PC-9 (cell line): ENCODE measurements around the gene CHST15. TPM values are rescaled to one million over a fixed set of nuclear protein-coding genes. Genes with fewer than 3 reads are reported as not detected.

Experiments
- BruUV-seq: library from RNA; stranded (reverse); fragments of 400-500 nt; replicated peaks from 2 replicates; lab custom pipeline; 2021; lab: Mats Ljungman, UMichigan
- CTCF ChIA-PET: fragments of 300-600 bp; sonication (Branson Sonifier 250); formaldehyde crosslinking; loops from one replicate; lab custom pipeline; 2022; ENCODE audit warnings: antibody characterized with exemption; lab: Charles Lee
- POLR2A ChIA-PET: fragments of 300-600 bp; sonication (Branson Sonifier 250); formaldehyde crosslinking; loops from one replicate; lab custom pipeline; 2022; ENCODE audit warnings: antibody characterized with exemption; ENCODE audit not compliant: unreplicated experiment; lab: Charles Lee
- DNase-seq, 2 experiments: peaks; one replicate each; pipeline versions ENCODE4 v3.0.0 to v3.0.0-alpha.2; 2015 to 2022; ENCODE audit warnings: mixed read lengths in 1 of 2
- H2AFZ ChIP-seq: fragments of 200-600 bp; sonication (generic); 2 replicates; pipeline ENCODE4 v1.8.1; 2017; ENCODE audit warnings: antibody characterized with exemption
- H3F3A ChIP-seq: fragments of 200-600 bp; sonication (generic); 2 replicates; pipeline ENCODE4 v1.8.1; 2017; ENCODE audit warnings: antibody characterized with exemption, mild to moderate bottlenecking, low read depth; ENCODE audit not compliant: insufficient read depth
- H3K27ac ChIP-seq: fragments of 200-600 bp; sonication (generic); 2 replicates; pipeline ENCODE4 v1.6.1; 2016; ENCODE audit warnings: mixed run types
- H3K27me3 ChIP-seq: fragments of 200-600 bp; sonication (generic); 2 replicates; pipeline ENCODE4 v1.6.1; 2016; ENCODE audit warnings: low read depth, mixed run types; ENCODE audit not compliant: insufficient read depth
- H3K36me3 ChIP-seq: fragments of 200-600 bp; sonication (generic); 2 replicates; pipeline ENCODE4 v1.6.1; 2016; ENCODE audit warnings: low read depth, mixed run types
- H3K4me1 ChIP-seq: fragments of 200-600 bp; sonication (generic); replicated peaks from 2 replicates; pipeline ENCODE4 v1.6.1; 2016; ENCODE audit warnings: mixed run types; ENCODE audit not compliant: insufficient read depth
- H3K4me2 ChIP-seq: fragments of 200-600 bp; sonication (generic); 2 replicates; pipeline ENCODE4 v1.6.1; 2017; ENCODE audit warnings: mixed run types
- H3K4me3 ChIP-seq: fragments of 200-600 bp; sonication (generic); 2 replicates; pipeline ENCODE4 v1.6.1; 2016; ENCODE audit warnings: mixed run types
- H3K79me2 ChIP-seq: fragments of 200-600 bp; sonication (generic); 2 replicates; pipeline ENCODE4 v1.6.1; 2017; ENCODE audit warnings: low read depth, mixed run types
- H3K9me2 ChIP-seq: fragments of 200-600 bp; sonication (generic); 2 replicates; pipeline ENCODE4 v1.8.1; 2017; ENCODE audit warnings: mild to moderate bottlenecking; ENCODE audit not compliant: insufficient read depth
- H3K9me3 ChIP-seq: fragments of 200-600 bp; sonication (generic); 2 replicates; pipeline ENCODE4 v1.8.1; 2016; ENCODE audit warnings: low read depth; ENCODE audit not compliant: insufficient read depth
- H4K20me1 ChIP-seq: fragments of 200-600 bp; sonication (generic); 2 replicates; pipeline ENCODE4 v1.8.1; 2017; ENCODE audit not compliant: insufficient read depth
- EZH2 ChIP-seq: fragments of 200-600 bp; sonication (generic); IDR thresholded peaks from 2 replicates; pipeline ENCODE4 v1.8.0; 2017; ENCODE audit warnings: antibody characterized with exemption, low read depth
- intact Hi-C: fragments of 100-400 bp; cut with micrococcal nuclease; formaldehyde crosslinking; loops from one replicate; pipeline ENCODE4 v1.10.0; 2022; ENCODE audit not compliant: unreplicated experiment
- total RNA-seq: library from RNA; stranded (reverse); gene quantifications from 2 replicates; pipeline ENCODE4 v1.2.3, GENCODE V29; 2021
- TF ChIP-seq, protein P1 (sequence below): fragments of 200-600 bp; sonication (generic); conservative IDR thresholded peaks from 2 replicates; pipeline ENCODE4 v1.6.1; 2017; ENCODE audit warnings: mixed run types, antibody characterized with exemption, mild to moderate bottlenecking, moderate library complexity

The CHST15 gene
- total RNA-seq, 1 experiment from 2014 or later: 24.6 TPM

DNA sequence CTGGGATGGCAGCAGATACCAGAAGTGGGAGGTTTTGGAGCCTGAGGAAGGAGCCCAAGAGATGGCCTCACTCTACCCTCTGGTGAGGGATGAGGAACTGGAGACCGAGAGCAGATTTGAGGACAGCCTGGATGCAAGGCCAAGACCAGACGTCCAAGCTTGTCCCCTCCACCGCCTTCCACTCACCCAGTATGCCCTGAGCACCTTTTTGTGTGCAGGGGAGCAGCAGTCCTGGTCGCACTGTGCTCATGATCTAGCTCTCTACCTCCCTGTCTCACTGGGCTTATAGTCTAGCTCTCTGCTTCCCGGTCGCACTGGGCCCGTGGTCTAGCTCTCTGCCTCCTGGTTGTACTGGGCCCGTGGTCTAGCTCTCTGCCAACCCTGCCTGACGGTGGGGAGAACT, 33.6 kb upstream of the CHST15 start:
- no peaks in the 10 kb centered on the region for H3K9me3 ChIP-seq
- H3K4me2 ChIP-seq: no peak overlapping the region
- H3K9me2 ChIP-seq: no peaks in the 10 kb centered on the region
- POLR2A ChIA-PET: no interaction called here
- H3K4me1 ChIP-seq: peaks cover 6% of the 10 kb centered on the region
- TF ChIP-seq, protein P1, sequence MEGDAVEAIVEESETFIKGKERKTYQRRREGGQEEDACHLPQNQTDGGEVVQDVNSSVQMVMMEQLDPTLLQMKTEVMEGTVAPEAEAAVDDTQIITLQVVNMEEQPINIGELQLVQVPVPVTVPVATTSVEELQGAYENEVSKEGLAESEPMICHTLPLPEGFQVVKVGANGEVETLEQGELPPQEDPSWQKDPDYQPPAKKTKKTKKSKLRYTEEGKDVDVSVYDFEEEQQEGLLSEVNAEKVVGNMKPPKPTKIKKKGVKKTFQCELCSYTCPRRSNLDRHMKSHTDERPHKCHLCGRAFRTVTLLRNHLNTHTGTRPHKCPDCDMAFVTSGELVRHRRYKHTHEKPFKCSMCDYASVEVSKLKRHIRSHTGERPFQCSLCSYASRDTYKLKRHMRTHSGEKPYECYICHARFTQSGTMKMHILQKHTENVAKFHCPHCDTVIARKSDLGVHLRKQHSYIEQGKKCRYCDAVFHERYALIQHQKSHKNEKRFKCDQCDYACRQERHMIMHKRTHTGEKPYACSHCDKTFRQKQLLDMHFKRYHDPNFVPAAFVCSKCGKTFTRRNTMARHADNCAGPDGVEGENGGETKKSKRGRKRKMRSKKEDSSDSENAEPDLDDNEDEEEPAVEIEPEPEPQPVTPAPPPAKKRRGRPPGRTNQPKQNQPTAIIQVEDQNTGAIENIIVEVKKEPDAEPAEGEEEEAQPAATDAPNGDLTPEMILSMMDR: no peak
- TF ChIP-seq EZH2: no peak
- no peaks in the 10 kb centered on the region for H3K36me3 ChIP-seq
- no peaks in the 10 kb centered on the region; the same call in 1 of the 2 replicates for H3F3A ChIP-seq
- H3K27me3 ChIP-seq: no peaks in the 10 kb centered on the region
- H3K4me3 ChIP-seq: no peak overlapping the region
- BruUV-seq: no TSS peak
- H4K20me1 ChIP-seq: no peaks in the 10 kb centered on the region
- intact Hi-C loops: no loop called here
- no peak overlapping the region for H2AFZ ChIP-seq
- CTCF ChIA-PET: no interaction called here
- no peaks in the 10 kb centered on the region for H3K79me2 ChIP-seq
- H3K27ac ChIP-seq: no peak overlapping the region
- no peak for DNase-seq

DNA sequence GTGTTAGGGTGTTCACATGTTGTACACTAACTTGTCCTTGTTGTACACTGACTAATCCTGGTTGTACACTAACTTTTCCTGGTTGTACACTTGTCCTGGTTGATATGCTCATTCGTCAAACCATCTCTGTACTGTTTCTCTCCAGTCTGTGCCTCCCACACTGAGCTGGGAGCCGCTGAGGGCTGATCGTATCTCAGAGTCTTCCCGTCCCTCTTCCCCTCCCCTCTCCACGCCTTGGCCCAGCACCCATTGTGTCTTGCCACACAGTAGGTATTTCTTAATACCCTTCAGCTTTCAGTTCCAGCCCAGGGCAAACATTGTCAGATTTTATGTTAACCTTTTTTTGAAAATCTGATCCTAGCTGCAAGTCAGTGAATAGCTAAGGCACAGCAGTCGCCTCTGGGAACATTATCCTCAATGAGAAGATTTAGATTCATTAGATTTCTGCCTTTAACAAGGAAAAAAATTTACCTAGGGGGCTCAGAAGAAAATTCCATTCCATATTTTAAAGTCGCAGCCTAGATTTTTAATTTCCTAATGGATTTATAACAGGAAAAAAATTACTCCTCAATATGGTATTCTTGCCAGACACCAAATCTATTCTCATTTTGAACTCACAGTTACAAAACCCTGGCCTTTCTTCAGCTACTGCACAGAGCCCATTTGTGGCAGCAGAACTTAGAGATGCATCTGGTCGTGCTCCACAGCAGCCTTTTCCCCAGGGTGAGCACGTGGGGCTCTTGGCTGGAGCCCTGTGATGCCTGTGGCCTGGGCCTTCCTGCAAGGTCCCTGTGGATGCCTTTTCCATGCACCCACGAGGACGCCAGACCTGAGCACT, 33.0 kb upstream of the CHST15 start:
- Histone ChIP-seq H3K36me3 (no peaks in the 10 kb centered on the region), H3K4me2 (no peak overlapping the region), H3K27me3 (no peaks in the 10 kb centered on the region), H3K4me1 (peaks cover 6% of the 10 kb centered on the region), H3K79me2 (no peaks in the 10 kb centered on the region), H3K4me3 (no peak overlapping the region), H3K9me2 (no peaks in the 10 kb centered on the region), H3F3A (no peaks in the 10 kb centered on the region; the same call in 1 of the 2 replicates), H2AFZ (no peak overlapping the region), H3K9me3 (no peaks in the 10 kb centered on the region), H3K27ac (peak overlapping the region; percentile 22; the same call in 1 of the 2 replicates), H4K20me1 (no peaks in the 10 kb centered on the region)
- ChIA-PET POLR2A (interaction anchor here (0.9 kb wide), 1 partner anchor 26 kb away, joined by 6 read pairs; no protein-coding TSS in a partner anchor), CTCF (interaction anchor here (0.6 to 1.5 kb wide), 2 partner anchors 26 to 763 kb away, joined by 4 to 13 read pairs; no protein-coding TSS in a partner anchor)
- intact Hi-C loops: no loop called here
- TF ChIP-seq, protein P1: no peak
- no peak for TF ChIP-seq EZH2
- DNase-seq: no peak
- BruUV-seq: no TSS peak

DNA sequence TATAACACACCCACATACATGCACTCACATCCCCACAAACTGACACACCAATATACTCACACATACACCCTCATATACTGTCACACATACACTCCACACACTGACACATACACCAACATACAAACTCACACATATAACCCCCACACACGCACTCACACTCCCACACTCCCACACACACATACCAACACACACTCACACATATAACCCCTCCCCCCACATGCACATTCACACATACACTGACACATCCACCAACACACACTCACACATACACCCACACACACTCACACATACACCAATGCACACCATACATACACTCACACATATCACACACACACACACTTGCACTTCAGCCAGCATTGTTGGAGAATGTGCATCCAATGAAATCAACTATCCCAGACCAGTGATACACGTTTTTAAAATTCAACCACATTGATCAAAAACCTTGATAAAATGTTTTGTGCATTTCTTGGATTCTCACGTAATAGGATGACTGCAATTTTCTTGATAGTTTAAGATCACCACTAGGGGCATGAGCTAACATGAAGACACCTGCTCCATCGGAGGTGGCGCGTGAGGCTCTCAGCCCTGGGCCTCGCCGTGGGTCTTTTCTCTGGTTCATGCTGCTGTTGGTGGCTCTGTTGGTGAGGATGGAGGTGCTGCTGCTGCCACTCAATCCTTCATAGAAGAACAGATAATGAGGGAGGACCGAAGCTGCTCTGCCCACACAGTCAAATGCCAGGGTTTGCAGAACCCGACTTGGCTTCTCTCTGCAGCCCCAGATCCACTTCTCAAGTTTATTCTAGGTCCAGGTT, 32.1 kb upstream of the CHST15 start:
- Histone ChIP-seq H2AFZ (no peak overlapping the region), H3K4me3 (no peak overlapping the region), H3K79me2 (no peaks in the 10 kb centered on the region), H3K27me3 (no peaks in the 10 kb centered on the region), H3K4me2 (no peak overlapping the region), H4K20me1 (no peaks in the 10 kb centered on the region), H3K4me1 (peaks cover 6% of the 10 kb centered on the region), H3K27ac (peak overlapping the region; percentile 22; the same call in 1 of the 2 replicates), H3K9me2 (no peaks in the 10 kb centered on the region), H3K36me3 (no peaks in the 10 kb centered on the region), H3K9me3 (no peaks in the 10 kb centered on the region), H3F3A (no peaks in the 10 kb centered on the region; the same call in 1 of the 2 replicates)
- intact Hi-C loops: loop anchor here (2.0 kb wide), 1 partner anchor 27 kb away; no protein-coding TSS in a partner anchor
- CTCF ChIA-PET: interaction anchor here (0.6 to 1.5 kb wide), 3 partner anchors 27 to 764 kb away, joined by 3 to 13 read pairs (median 4); no protein-coding TSS in a partner anchor
- no TSS peak for BruUV-seq
- POLR2A ChIA-PET: interaction anchor here (0.6 to 0.9 kb wide), 2 partner anchors 26 to 336 kb away, joined by 3 to 6 read pairs; partner anchors contain the start of gene LHPP
- TF ChIP-seq EZH2: no peak
- TF ChIP-seq, protein P1: peak; percentile 58
- peak; percentile 28 to 78 for DNase-seq
